ENCODE data around the gene DENND11.

Gene DENND11

DNA sequence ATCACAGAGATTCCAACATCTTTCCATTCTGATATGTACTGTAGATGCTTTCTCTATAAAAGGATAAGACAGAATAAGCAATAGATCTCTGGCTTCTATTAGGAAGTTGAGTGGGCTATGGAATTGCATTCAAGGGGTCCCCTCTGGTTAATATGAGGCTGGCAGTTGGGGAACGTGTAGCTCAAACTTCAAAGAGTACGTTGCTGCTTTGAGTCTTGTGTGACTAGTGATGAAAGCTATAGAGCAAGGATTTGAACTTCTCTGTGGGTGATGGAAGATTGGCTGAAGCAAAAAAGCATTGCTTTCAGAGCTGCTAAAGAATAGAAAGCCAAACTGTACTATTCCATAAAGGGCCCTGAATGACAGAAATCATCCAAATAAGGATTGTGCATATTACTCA is 12.6 kb upstream of the DENND11 start:
- TF ChIP-seq, protein P1, sequence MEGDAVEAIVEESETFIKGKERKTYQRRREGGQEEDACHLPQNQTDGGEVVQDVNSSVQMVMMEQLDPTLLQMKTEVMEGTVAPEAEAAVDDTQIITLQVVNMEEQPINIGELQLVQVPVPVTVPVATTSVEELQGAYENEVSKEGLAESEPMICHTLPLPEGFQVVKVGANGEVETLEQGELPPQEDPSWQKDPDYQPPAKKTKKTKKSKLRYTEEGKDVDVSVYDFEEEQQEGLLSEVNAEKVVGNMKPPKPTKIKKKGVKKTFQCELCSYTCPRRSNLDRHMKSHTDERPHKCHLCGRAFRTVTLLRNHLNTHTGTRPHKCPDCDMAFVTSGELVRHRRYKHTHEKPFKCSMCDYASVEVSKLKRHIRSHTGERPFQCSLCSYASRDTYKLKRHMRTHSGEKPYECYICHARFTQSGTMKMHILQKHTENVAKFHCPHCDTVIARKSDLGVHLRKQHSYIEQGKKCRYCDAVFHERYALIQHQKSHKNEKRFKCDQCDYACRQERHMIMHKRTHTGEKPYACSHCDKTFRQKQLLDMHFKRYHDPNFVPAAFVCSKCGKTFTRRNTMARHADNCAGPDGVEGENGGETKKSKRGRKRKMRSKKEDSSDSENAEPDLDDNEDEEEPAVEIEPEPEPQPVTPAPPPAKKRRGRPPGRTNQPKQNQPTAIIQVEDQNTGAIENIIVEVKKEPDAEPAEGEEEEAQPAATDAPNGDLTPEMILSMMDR (IDR thresholded peaks at IDR 0.05), result no peak

DNA sequence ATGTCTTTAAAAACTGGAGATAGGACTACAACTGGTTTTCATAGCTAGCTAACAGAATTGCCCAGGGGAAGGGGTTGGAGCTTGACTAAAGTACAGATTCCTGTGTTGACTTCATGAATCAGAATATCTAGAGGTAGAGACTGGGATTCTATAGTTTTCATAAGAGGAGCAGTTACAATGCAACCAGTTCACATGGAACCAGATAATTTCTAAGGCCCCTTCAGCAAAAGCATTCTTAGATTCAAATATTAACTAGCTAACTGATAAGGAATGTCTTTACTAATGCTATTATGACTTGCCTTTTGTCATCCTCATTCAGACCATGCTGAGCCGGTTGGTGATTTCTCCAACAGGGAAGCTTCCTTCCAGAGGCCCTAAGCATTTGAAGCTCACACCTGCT is 11.9 kb upstream of the DENND11 start:
- TF ChIP-seq, protein P1 (IDR thresholded peaks at IDR 0.05), result no peak

DNA sequence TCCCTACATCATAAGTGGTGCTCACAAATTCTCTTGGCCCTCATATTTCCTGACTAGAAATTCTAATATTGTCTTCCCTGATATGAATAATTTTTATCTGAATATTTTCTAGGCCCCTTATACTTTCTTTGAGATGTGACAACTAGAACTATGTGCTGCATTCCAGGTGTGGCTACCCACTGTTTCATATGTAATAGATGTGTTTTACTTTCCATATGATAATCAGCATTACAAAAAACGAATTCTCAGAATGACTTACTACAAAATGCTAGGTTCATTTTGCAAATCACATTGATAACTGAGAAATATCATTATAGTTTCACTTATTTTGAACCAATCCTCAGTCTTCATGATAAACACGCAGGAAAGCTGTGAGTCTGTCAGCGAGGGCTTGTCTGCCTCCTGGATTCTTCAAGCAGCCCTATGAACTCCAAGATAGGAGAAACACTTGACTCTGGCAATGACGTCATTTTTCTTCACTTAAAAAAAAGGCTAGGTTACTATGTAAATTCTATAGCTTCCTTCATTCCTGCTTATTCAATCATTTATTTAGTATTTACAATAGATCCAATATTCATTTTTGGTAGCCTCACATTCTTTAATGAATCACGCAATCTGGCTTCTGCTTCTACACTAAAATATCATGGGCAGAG is 10.8 kb upstream of the DENND11 start:
- TF ChIP-seq, protein P1 (IDR thresholded peaks at IDR 0.05), result no peak

DNA sequence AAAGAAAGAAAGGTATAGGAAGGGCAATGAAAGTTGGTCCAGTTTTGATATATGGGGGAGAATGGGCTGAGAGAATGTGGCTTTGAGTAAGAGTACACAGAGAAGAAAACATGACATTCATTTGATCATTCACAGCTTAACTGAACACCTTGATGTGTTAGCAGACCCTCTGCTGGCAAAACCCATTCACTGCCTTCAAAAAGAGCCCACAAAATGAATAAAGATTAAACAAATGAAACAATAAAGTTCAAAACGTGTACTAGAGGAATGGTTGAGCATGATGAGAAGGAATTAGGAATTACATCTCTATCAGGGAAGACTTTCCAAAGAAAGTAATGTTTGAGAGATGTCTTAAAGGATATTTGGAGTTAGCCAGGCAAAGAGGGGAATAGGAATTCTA is 8.3 kb upstream of the DENND11 start:
- TF ChIP-seq, protein P1 (IDR thresholded peaks at IDR 0.05), result no peak

DNA sequence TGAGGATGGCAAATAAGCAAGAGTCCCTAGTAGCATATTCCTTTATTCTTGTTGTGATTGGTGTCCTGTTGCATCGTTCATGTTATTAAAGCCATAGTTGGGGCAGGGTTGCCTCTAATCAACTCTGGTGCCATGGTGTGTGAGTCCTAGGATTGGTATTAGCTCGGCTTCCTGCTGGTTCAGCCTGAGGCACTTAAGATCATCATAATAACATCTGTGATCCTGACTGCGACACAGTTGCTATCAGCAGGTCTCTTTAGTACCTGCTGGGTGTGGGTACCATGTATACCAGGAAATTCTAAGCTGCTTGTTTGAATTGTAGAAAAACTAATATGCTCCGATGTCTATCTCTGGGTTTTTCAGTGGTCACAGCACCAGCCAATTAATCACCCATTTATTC is 7.8 kb upstream of the DENND11 start:
- TF ChIP-seq, protein P1 (IDR thresholded peaks at IDR 0.05), result no peak

DNA sequence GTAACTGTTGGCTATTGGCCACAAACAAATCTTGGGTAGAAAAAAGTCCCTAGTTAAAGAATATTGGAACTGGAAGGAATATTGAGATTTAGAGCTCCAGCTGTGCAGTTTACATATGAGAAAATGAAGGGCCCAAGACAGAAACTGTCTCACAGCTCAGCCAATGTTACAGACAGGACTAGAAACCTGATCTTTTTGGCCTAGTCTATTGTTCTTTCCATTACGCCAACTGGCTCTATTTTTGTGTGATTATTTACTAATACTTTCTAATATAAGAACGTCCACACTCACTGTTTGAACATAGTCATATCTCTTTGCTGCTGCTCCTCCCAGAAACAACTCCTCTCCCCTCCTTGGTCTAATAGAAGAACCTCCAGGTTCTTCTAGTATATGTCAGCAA is 7.4 kb upstream of the DENND11 start:
- TF ChIP-seq, protein P1 (IDR thresholded peaks at IDR 0.05), result no peak

DNA sequence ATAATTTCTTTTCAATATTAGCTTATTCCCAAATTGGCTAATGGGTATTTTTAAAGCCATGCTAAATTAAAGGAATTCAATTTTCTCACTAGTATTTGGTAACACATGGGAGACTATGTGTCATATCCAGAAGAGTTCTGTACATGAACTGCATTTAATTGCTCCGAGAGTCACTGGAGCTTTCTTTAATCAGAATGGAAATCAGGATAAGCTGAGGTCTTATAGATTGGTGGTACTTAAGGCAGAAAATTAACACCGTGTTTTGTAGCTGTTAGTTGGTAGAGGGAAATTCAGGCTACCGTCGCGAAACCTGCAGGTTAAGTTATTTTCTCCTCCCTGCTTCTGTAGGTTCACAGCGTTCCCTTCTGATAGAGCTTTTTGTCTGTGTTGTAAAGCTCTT is 6.4 kb upstream of the DENND11 start, which contains the start of gene WEE2:
WEE2 (plus strand) TSS at position 3 of the 400 bp plus-strand sequence. CDS start 406 bp downstream, outside the sequence.
- TF ChIP-seq, protein P1 (IDR thresholded peaks at IDR 0.05), result no peak

Data from LNCAP (cell line).